ENCODE data around the gene TMEM147. TPM values are rescaled to one million over a fixed set of nuclear protein-coding genes. Genes with fewer than 3 reads are reported as not detected.
A peak's percentile ranks its signal among the peaks of the same experiment; 100 is the strongest.

Gene TMEM147
- total and polyA plus RNA-seq, 2 of the 13 experiments (the other 11 are each of a cell fraction or from before 2014, with no cell fraction given), result 141 to 176 TPM

DNA sequence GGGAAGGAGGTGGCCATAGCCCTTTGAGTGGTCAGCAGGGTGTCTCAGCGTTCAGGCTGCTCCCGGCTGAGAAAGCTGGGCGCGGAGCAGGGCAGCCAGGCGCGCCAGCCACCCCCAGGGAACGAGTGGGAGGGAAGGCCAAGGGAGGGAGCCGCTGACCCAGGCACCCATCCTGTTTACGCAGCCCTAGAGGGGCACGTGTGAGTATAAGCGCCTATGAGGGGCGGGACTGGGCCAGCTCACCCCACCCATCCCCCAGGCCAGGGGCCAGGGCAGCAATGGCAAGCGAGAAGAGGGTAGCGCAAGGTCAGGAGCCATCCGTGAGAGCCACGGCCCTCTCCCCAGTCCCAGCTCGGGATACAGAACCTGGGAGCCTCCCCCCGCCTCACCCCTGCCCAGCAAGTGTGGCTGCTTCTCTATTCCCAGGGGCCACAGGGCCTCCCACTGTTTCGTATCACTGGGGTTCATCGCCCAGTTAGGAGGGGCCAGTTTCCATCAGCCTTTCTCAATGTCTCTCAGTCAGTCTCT, 31.1 kb upstream of the TMEM147 start:
- WGBS (ENCODE audit: low lambda C conversion rate), result 10% methylated on average over 9 of the region's 20 CpGs
- DNase-seq (ENCODE audit: low spot score) (peak; percentile 25), FAIRE-seq (no peak), ATAC-seq (peak; percentile 20)
- CTCF ChIA-PET (ENCODE audit: low intra/inter-chr PET ratio, low total read pairs), result no interaction called here
- peaks cover 1 to 33% of the 10 kb centered on the region in 2 experiments; a peak in 3 of 5 replicates for H3K27me3 ChIP-seq (ENCODE audit: control insufficient read depth in 1 of 2, insufficient read depth in 2 of 2, low read length in 2 of 2)
- in situ Hi-C loops (cut with HindIII; ENCODE audit: extremely low pct_ligation_motif_present, low pct_unique_long_range_greater_than_20kb), result no loop called here
- peak overlapping the region; percentile 17; the same call in 1 of the 2 replicates for H3K9ac ChIP-seq (ENCODE audit: insufficient read depth, low read depth, low read length)
- no peaks in the 10 kb centered on the region for H4K20me1 ChIP-seq (ENCODE audit: insufficient read depth, low read length)
- POLR2A ChIA-PET, result interaction anchor here (1.2 to 1.3 kb wide), 2 partner anchors 25 to 233 kb away, joined by 3 to 5 read pairs; no protein-coding TSS in a partner anchor
- H2AFZ ChIP-seq (ENCODE audit: low read length), result no peak overlapping the region
- H3K27ac ChIP-seq (ENCODE audit: extremely low read length, insufficient read depth, low read length), result no peak overlapping the region
- H3K79me2 ChIP-seq (ENCODE audit: insufficient read depth, low read length), result no peaks in the 10 kb centered on the region
- no peaks in the 10 kb centered on the region for H3K36me3 ChIP-seq (replicated peaks in 1 of 2; ENCODE audit: control insufficient read depth in 1 of 2, insufficient read depth in 2 of 2, low read length in 2 of 2)
- H3K4me2 ChIP-seq (ENCODE audit: low read depth, low read length), result peak overlapping the region; percentile 74
- peak overlapping the region; percentile 12 to 63 (median 26); a peak in 5 of 6 replicates for H3K4me3 ChIP-seq (replicated peaks in 1 of 3; ENCODE audit: insufficient read depth in 1 of 3, low read depth in 2 of 3, low read length in 3 of 3)
- intact Hi-C loops (cut with micrococcal nuclease; ENCODE audit: unreplicated experiment), result no loop called here
- no TSS peak for BruUV-seq (replicated peaks)
- peaks cover 22% of the 10 kb centered on the region for H3K4me1 ChIP-seq (ENCODE audit: insufficient read depth, low read length)
- no peaks in the 10 kb centered on the region for H3K9me3 ChIP-seq (ENCODE audit: low read length)
- TF ChIP-seq SP5 (CRISPR knock-in tag; IDR thresholded peaks at IDR 0.05; ENCODE audit: borderline replicate concordance, low read depth) (0 out of 2 replicates have a peak, but pooled peaks have one; percentile 37), ZSCAN25 (CRISPR knock-in tag; IDR thresholded peaks at IDR 0.05) (peak; percentile 96), RORA (CRISPR knock-in tag; IDR thresholded peaks at IDR 0.05) (no peak), RXRA (CRISPR knock-in tag; IDR thresholded peaks at IDR 0.05) (0 out of 2 replicates have a peak, but pooled peaks have one; percentile 18), RARA (CRISPR knock-in tag; IDR thresholded peaks at IDR 0.05) (0 out of 2 replicates have a peak, but pooled peaks have one; percentile 20), ZNF12 (CRISPR knock-in tag; IDR thresholded peaks at IDR 0.05) (peak; percentile 44; the same call in 1 of the 2 replicates), BHLHE40 (IDR thresholded peaks at IDR 0.05; ENCODE audit: low read length) (peak; percentile 37; the same call in 1 of the 2 replicates), ZNF460 (CRISPR knock-in tag; IDR thresholded peaks at IDR 0.05; ENCODE audit: borderline replicate concordance) (no peak), MXD1 (CRISPR knock-in tag; IDR thresholded peaks at IDR 0.05) (peak; percentile 43; the same call in 1 of the 2 replicates), GABPB1 (CRISPR knock-in tag; IDR thresholded peaks at IDR 0.05) (peak; percentile 43; the same call in 1 of the 2 replicates), FOXO1 (CRISPR knock-in tag; IDR thresholded peaks at IDR 0.05) (0 out of 2 replicates have a peak, but pooled peaks have one; percentile 37), ZSCAN29 (CRISPR knock-in tag; conservative IDR thresholded peaks at IDR 0.05) (no peak), ZNF891 (CRISPR knock-in tag; IDR thresholded peaks at IDR 0.05) (no peak; the same call in 1 of the 2 replicates), FOXA1 (IDR thresholded peaks at IDR 0.05) (no peak), FOXA1 (CRISPR knock-in tag; IDR thresholded peaks at IDR 0.05) (peak; percentile 45), ZFX (CRISPR knock-in tag; IDR thresholded peaks at IDR 0.05; ENCODE audit: low read depth) (0 out of 2 replicates have a peak, but pooled peaks have one; percentile 27)
- TF ChIP-seq, protein P1, sequence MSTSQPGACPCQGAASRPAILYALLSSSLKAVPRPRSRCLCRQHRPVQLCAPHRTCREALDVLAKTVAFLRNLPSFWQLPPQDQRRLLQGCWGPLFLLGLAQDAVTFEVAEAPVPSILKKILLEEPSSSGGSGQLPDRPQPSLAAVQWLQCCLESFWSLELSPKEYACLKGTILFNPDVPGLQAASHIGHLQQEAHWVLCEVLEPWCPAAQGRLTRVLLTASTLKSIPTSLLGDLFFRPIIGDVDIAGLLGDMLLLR (CRISPR knock-in tag; IDR thresholded peaks at IDR 0.05), result 0 out of 2 replicates have a peak, but pooled peaks have one; percentile 25
- TF ChIP-seq, protein P2, sequence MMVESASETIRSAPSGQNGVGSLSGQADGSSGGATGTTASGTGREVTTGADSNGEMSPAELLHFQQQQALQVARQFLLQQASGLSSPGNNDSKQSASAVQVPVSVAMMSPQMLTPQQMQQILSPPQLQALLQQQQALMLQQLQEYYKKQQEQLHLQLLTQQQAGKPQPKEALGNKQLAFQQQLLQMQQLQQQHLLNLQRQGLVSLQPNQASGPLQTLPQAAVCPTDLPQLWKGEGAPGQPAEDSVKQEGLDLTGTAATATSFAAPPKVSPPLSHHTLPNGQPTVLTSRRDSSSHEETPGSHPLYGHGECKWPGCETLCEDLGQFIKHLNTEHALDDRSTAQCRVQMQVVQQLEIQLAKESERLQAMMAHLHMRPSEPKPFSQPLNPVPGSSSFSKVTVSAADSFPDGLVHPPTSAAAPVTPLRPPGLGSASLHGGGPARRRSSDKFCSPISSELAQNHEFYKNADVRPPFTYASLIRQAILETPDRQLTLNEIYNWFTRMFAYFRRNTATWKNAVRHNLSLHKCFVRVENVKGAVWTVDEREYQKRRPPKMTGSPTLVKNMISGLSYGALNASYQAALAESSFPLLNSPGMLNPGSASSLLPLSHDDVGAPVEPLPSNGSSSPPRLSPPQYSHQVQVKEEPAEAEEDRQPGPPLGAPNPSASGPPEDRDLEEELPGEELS (CRISPR knock-in tag; IDR thresholded peaks at IDR 0.05), result peak; percentile 65
- TF ChIP-seq, protein P3, sequence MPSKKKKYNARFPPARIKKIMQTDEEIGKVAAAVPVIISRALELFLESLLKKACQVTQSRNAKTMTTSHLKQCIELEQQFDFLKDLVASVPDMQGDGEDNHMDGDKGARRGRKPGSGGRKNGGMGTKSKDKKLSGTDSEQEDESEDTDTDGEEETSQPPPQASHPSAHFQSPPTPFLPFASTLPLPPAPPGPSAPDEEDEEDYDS (CRISPR knock-in tag; IDR thresholded peaks at IDR 0.05), result no peak

All from HepG2 (cell line).